ENCODE results near the gene CD69. TPM values are rescaled to one million over a fixed set of nuclear protein-coding genes. Genes with fewer than 3 reads are reported as not detected.

Gene CD69
- total RNA-seq, 1 donor from 2014 or later = 0.18 TPM

DNA sequence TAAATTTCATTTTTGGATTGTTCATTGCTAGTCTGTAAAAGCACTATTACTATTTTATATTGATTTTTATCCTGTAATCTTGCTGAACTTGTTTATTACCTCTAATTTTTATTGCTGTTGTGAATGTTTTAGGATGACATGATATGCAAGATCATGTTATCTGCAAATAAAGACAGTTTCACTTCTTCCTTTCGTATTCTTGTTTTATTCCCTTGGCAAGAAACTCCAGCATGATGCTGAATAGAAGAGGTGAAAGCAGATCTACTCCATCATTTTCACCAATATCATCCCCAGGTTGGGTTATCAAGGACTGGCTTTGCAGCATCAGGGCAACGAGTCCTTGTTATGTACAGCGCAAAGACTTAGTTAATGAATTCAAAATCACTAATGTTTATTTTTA is 25.1 kb downstream of the CD69 start:
- Histone ChIP-seq H3K9me3 (ENCODE audit: insufficient read depth, low read depth, low read length) (no peaks in the 10 kb centered on the region), H3K4me2 (ENCODE audit: low read length) (no peak overlapping the region), H3K4me3 (ENCODE audit: insufficient read depth, low read depth, low read length) (no peak overlapping the region), H3K4me1 (ENCODE audit: insufficient read depth, low read length) (no peaks in the 10 kb centered on the region), H3K27me3 (ENCODE audit: insufficient read depth, low read length) (no peaks in the 10 kb centered on the region), H4K20me1 (ENCODE audit: insufficient read depth, low read length) (no peaks in the 10 kb centered on the region), H3K9ac (ENCODE audit: low read length) (no peak overlapping the region), H3K36me3 (ENCODE audit: insufficient read depth, low read length) (no peaks in the 10 kb centered on the region), H3K79me2 (ENCODE audit: insufficient read depth, low read length) (no peaks in the 10 kb centered on the region), H3K27ac (ENCODE audit: low read depth, low read length) (no peak overlapping the region), H2AFZ (ENCODE audit: low read depth, low read length) (no peak overlapping the region)
- TF ChIP-seq EZH2 (IDR thresholded peaks at IDR 0.05; ENCODE audit: insufficient read depth, low read length) = no peak
- TF ChIP-seq, protein P1, sequence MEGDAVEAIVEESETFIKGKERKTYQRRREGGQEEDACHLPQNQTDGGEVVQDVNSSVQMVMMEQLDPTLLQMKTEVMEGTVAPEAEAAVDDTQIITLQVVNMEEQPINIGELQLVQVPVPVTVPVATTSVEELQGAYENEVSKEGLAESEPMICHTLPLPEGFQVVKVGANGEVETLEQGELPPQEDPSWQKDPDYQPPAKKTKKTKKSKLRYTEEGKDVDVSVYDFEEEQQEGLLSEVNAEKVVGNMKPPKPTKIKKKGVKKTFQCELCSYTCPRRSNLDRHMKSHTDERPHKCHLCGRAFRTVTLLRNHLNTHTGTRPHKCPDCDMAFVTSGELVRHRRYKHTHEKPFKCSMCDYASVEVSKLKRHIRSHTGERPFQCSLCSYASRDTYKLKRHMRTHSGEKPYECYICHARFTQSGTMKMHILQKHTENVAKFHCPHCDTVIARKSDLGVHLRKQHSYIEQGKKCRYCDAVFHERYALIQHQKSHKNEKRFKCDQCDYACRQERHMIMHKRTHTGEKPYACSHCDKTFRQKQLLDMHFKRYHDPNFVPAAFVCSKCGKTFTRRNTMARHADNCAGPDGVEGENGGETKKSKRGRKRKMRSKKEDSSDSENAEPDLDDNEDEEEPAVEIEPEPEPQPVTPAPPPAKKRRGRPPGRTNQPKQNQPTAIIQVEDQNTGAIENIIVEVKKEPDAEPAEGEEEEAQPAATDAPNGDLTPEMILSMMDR (IDR thresholded peaks at IDR 0.05; ENCODE audit: insufficient read depth, low read depth, low read length) = no peak
- H3K27ac Mint-ChIP-seq (ENCODE audit: unreplicated experiment) = no peak overlapping the region
- no peak for FAIRE-seq
- no peak overlapping the region for H3K4me3 Mint-ChIP-seq (ENCODE audit: unreplicated experiment)
- no peaks in the 10 kb centered on the region for H3K27me3 Mint-ChIP-seq (ENCODE audit: low read depth, unreplicated experiment)
- no peak for DNase-seq (ENCODE audit: low read depth)
- H3K9me3 Mint-ChIP-seq (ENCODE audit: unreplicated experiment) = no peaks in the 10 kb centered on the region
- no peaks in the 10 kb centered on the region for H3K4me1 Mint-ChIP-seq (ENCODE audit: low read depth, unreplicated experiment)
- H3K36me3 Mint-ChIP-seq (ENCODE audit: low read depth, unreplicated experiment) = no peaks in the 10 kb centered on the region

GRCh38 chr12:9732921-9733461 is 27.7 kb downstream of the CD69 start, which contains the start of gene CLECL1:
TSS of gene CLECL1 (minus strand) at chr12:9733097.
- Histone ChIP-seq H3K79me2 (ENCODE audit: insufficient read depth, low read length) (no peaks in the 10 kb centered on the region), H3K4me3 (ENCODE audit: insufficient read depth, low read depth, low read length) (no peak within 1 kb of the TSS), H3K9me3 (ENCODE audit: insufficient read depth, low read depth, low read length) (no peaks in the 10 kb centered on the region), H2AFZ (ENCODE audit: low read depth, low read length) (no peak within 1 kb of the TSS), H4K20me1 (ENCODE audit: insufficient read depth, low read length) (no peaks in the 10 kb centered on the region), H3K27me3 (ENCODE audit: insufficient read depth, low read length) (no peaks in the 10 kb centered on the region), H3K36me3 (ENCODE audit: insufficient read depth, low read length) (no peaks in the 10 kb centered on the region), H3K9ac (ENCODE audit: low read length) (no peak within 1 kb of the TSS), H3K27ac (ENCODE audit: low read depth, low read length) (no peak within 1 kb of the TSS), H3K4me1 (ENCODE audit: insufficient read depth, low read length) (no peaks in the 10 kb centered on the region), H3K4me2 (ENCODE audit: low read length) (no peak within 1 kb of the TSS)
- no peaks in the 10 kb centered on the region for H3K9me3 Mint-ChIP-seq (ENCODE audit: unreplicated experiment)
- no peaks in the 10 kb centered on the region for H3K36me3 Mint-ChIP-seq (ENCODE audit: low read depth, unreplicated experiment)
- H3K27me3 Mint-ChIP-seq (ENCODE audit: low read depth, unreplicated experiment) = no peaks in the 10 kb centered on the region
- H3K4me1 Mint-ChIP-seq (ENCODE audit: low read depth, unreplicated experiment) = no peaks in the 10 kb centered on the region
- FAIRE-seq (peak; percentile 20), DNase-seq (ENCODE audit: low read depth) (no peak)
- no peak within 1 kb of the TSS for H3K4me3 Mint-ChIP-seq (ENCODE audit: unreplicated experiment)
- H3K27ac Mint-ChIP-seq (ENCODE audit: unreplicated experiment) = no peak within 1 kb of the TSS
- TF ChIP-seq EZH2 (IDR thresholded peaks at IDR 0.05; ENCODE audit: insufficient read depth, low read length) = no peak
- TF ChIP-seq, protein P1 (IDR thresholded peaks at IDR 0.05; ENCODE audit: insufficient read depth, low read depth, low read length) = no peak

- Histone ChIP-seq H3K4me2 (ENCODE audit: low read length) (no peak overlapping the region), H3K4me1 (ENCODE audit: insufficient read depth, low read length) (no peaks in the 10 kb centered on the region), H3K9me3 (ENCODE audit: insufficient read depth, low read depth, low read length) (no peaks in the 10 kb centered on the region), H3K79me2 (ENCODE audit: insufficient read depth, low read length) (no peaks in the 10 kb centered on the region), H3K9ac (ENCODE audit: low read length) (no peak overlapping the region), H3K27ac (ENCODE audit: low read depth, low read length) (no peak overlapping the region), H3K27me3 (ENCODE audit: insufficient read depth, low read length) (no peaks in the 10 kb centered on the region), H3K36me3 (ENCODE audit: insufficient read depth, low read length) (no peaks in the 10 kb centered on the region), H2AFZ (ENCODE audit: low read depth, low read length) (no peak overlapping the region), H3K4me3 (ENCODE audit: insufficient read depth, low read depth, low read length) (no peak overlapping the region), H4K20me1 (ENCODE audit: insufficient read depth, low read length) (no peaks in the 10 kb centered on the region)
- no peak overlapping the region for H3K27ac Mint-ChIP-seq (ENCODE audit: unreplicated experiment)
- H3K4me1 Mint-ChIP-seq (ENCODE audit: low read depth, unreplicated experiment) = no peaks in the 10 kb centered on the region
- no peak for TF ChIP-seq EZH2 (IDR thresholded peaks at IDR 0.05; ENCODE audit: insufficient read depth, low read length)
- TF ChIP-seq, protein P1 (IDR thresholded peaks at IDR 0.05; ENCODE audit: insufficient read depth, low read depth, low read length) = no peak
- FAIRE-seq = no peak
- no peak for DNase-seq (ENCODE audit: low read depth)
- no peaks in the 10 kb centered on the region for H3K27me3 Mint-ChIP-seq (ENCODE audit: low read depth, unreplicated experiment)
- no peaks in the 10 kb centered on the region for H3K9me3 Mint-ChIP-seq (ENCODE audit: unreplicated experiment)
- no peaks in the 10 kb centered on the region for H3K36me3 Mint-ChIP-seq (ENCODE audit: low read depth, unreplicated experiment)
- H3K4me3 Mint-ChIP-seq (ENCODE audit: unreplicated experiment) = no peak overlapping the region
These were observed 28.9 kb downstream of the CD69 start for GRCh38 chr12:9731797-9732196.

Measured in astrocyte (in vitro differentiated cells and primary cell).